ENCODE results near the gene HS6ST3.

Gene HS6ST3

GRCh38 chr13:96730676-96731075 is 640.8 kb downstream of the HS6ST3 start:
- no peaks in the 10 kb centered on the region for H3K4me1 ChIP-seq (ENCODE audit: low read length)
- no peaks in the 10 kb centered on the region for H3K27me3 ChIP-seq (ENCODE audit: low read depth, low read length)
- no peak overlapping the region for H3K4me3 ChIP-seq (ENCODE audit: low read length)
- no peak overlapping the region for H3K9ac ChIP-seq (ENCODE audit: low read length)
- H3K36me3 ChIP-seq (replicated peaks; ENCODE audit: low read depth, low read length) = no peaks in the 10 kb centered on the region
- no peak overlapping the region for H3K4me2 ChIP-seq (ENCODE audit: low read length)
- TF ChIP-seq EZH2phosphoT487 (IDR thresholded peaks at IDR 0.05; ENCODE audit: low read depth) (no peak), CTCF (IDR thresholded peaks at IDR 0.05; ENCODE audit: low read depth, low read length) (no peak)
- H3K9me3 ChIP-seq (ENCODE audit: insufficient read depth, low read length) = peaks cover 7% of the 10 kb centered on the region
- no peaks in the 10 kb centered on the region for H4K20me1 ChIP-seq (ENCODE audit: insufficient read depth, low read length)
- H2AFZ ChIP-seq (ENCODE audit: low read depth, low read length) = no peak overlapping the region
- no peaks in the 10 kb centered on the region for H3K79me2 ChIP-seq (ENCODE audit: low read length)
- H3K27ac ChIP-seq (ENCODE audit: low read length) = no peak overlapping the region

- Histone ChIP-seq H3K79me2 (ENCODE audit: low read length) (no peaks in the 10 kb centered on the region), H2AFZ (ENCODE audit: low read depth, low read length) (no peak overlapping the region), H3K4me3 (ENCODE audit: low read length) (no peak overlapping the region), H3K36me3 (replicated peaks; ENCODE audit: low read depth, low read length) (no peaks in the 10 kb centered on the region), H3K9ac (ENCODE audit: low read length) (no peak overlapping the region), H3K4me1 (ENCODE audit: low read length) (no peaks in the 10 kb centered on the region), H3K9me3 (ENCODE audit: insufficient read depth, low read length) (no peaks in the 10 kb centered on the region; the same call in 1 of the 2 replicates), H3K27me3 (ENCODE audit: low read depth, low read length) (no peaks in the 10 kb centered on the region), H4K20me1 (ENCODE audit: insufficient read depth, low read length) (no peaks in the 10 kb centered on the region), H3K4me2 (ENCODE audit: low read length) (no peak overlapping the region), H3K27ac (ENCODE audit: low read length) (no peak overlapping the region)
- TF ChIP-seq CTCF (IDR thresholded peaks at IDR 0.05; ENCODE audit: low read depth, low read length) (no peak), EZH2phosphoT487 (IDR thresholded peaks at IDR 0.05; ENCODE audit: low read depth) (no peak)
Observed at GRCh38 chr13:96734499-96734898, 644.6 kb downstream of the HS6ST3 start.

GRCh38 chr13:96741779-96742178 is 651.9 kb downstream of the HS6ST3 start:
- Histone ChIP-seq H3K4me1 (ENCODE audit: low read length) (no peaks in the 10 kb centered on the region), H3K27ac (ENCODE audit: low read length) (no peak overlapping the region), H4K20me1 (ENCODE audit: insufficient read depth, low read length) (no peaks in the 10 kb centered on the region), H3K4me2 (ENCODE audit: low read length) (no peak overlapping the region), H3K27me3 (ENCODE audit: low read depth, low read length) (no peaks in the 10 kb centered on the region), H3K4me3 (ENCODE audit: low read length) (no peak overlapping the region), H2AFZ (ENCODE audit: low read depth, low read length) (no peak overlapping the region), H3K9ac (ENCODE audit: low read length) (no peak overlapping the region), H3K36me3 (replicated peaks; ENCODE audit: low read depth, low read length) (no peaks in the 10 kb centered on the region), H3K9me3 (ENCODE audit: insufficient read depth, low read length) (no peaks in the 10 kb centered on the region), H3K79me2 (ENCODE audit: low read length) (no peaks in the 10 kb centered on the region)
- no peak for TF ChIP-seq CTCF (IDR thresholded peaks at IDR 0.05; ENCODE audit: low read depth, low read length)
- no peak for TF ChIP-seq EZH2phosphoT487 (IDR thresholded peaks at IDR 0.05; ENCODE audit: low read depth)

GRCh38 chr13:96743296-96744089 is 653.6 kb downstream of the HS6ST3 start:
- Histone ChIP-seq H3K36me3 (replicated peaks; ENCODE audit: low read depth, low read length) (no peaks in the 10 kb centered on the region), H3K9ac (ENCODE audit: low read length) (no peak overlapping the region), H3K9me3 (ENCODE audit: insufficient read depth, low read length) (no peaks in the 10 kb centered on the region), H3K4me2 (ENCODE audit: low read length) (no peak overlapping the region), H2AFZ (ENCODE audit: low read depth, low read length) (no peak overlapping the region), H4K20me1 (ENCODE audit: insufficient read depth, low read length) (no peaks in the 10 kb centered on the region), H3K4me1 (ENCODE audit: low read length) (no peaks in the 10 kb centered on the region), H3K27ac (ENCODE audit: low read length) (no peak overlapping the region), H3K79me2 (ENCODE audit: low read length) (no peaks in the 10 kb centered on the region), H3K27me3 (ENCODE audit: low read depth, low read length) (no peaks in the 10 kb centered on the region), H3K4me3 (ENCODE audit: low read length) (no peak overlapping the region)
- no peak for TF ChIP-seq CTCF (IDR thresholded peaks at IDR 0.05; ENCODE audit: low read depth, low read length)
- TF ChIP-seq EZH2phosphoT487 (IDR thresholded peaks at IDR 0.05; ENCODE audit: low read depth) = no peak

Measured in OCI-LY3 (cell line).